Osteoblast (primary cell): ENCODE measurements around the gene ATPAF2. TPM values are rescaled to one million over a fixed set of nuclear protein-coding genes. Genes with fewer than 3 reads are reported as not detected.
A peak's percentile ranks its signal among the peaks of the same experiment; 100 is the strongest.

Experiments
- DNase-seq: peaks from one replicate; pipeline ENCODE4 v3.0.0; 2011; ENCODE audit warnings: low spot score, mixed read lengths; ENCODE audit not compliant: insufficient read length; ENCODE audit errors: missing footprints
- H2AFZ ChIP-seq: 2 replicates; pipeline ENCODE4 v1.6.0; 2011; ENCODE audit warnings: mild to moderate bottlenecking, low read length
- H3K27ac ChIP-seq: 2 replicates; pipeline ENCODE4 v1.5.1; 2011; ENCODE audit warnings: mild to moderate bottlenecking, low read depth, low read length, moderate library complexity
- H3K27me3 ChIP-seq: 2 replicates; pipeline ENCODE4 v1.6.0; 2012; ENCODE audit warnings: mild to moderate bottlenecking, control low read depth, inconsistent platforms, low read length, moderate library complexity; ENCODE audit not compliant: insufficient read depth
- H3K36me3 ChIP-seq: 2 replicates; pipeline ENCODE4 v1.5.1; 2011; ENCODE audit warnings: mild to moderate bottlenecking, low read length, control low read depth, moderate library complexity; ENCODE audit not compliant: insufficient read depth
- H3K4me1 ChIP-seq: 2 replicates; pipeline ENCODE4 v1.5.1; 2011; ENCODE audit warnings: mild to moderate bottlenecking, low read length, control low read depth, moderate library complexity; ENCODE audit not compliant: insufficient read depth
- H3K4me2 ChIP-seq: 2 replicates; pipeline ENCODE4 v1.6.0; 2011; ENCODE audit warnings: mild to moderate bottlenecking, low read length; ENCODE audit not compliant: insufficient read depth
- H3K4me3 ChIP-seq: fragments of 200-600 bp; sonication (generic); 3 replicates; pipeline ENCODE4 v1.5.1; 2012; ENCODE audit warnings: mild to moderate bottlenecking, low read length, inconsistent platforms; ENCODE audit not compliant: insufficient read depth
- H3K79me2 ChIP-seq: 2 replicates; pipeline ENCODE4 v1.6.0; 2012; ENCODE audit warnings: mild to moderate bottlenecking, low read length, control low read depth, inconsistent platforms; ENCODE audit not compliant: insufficient read depth
- H3K9me3 ChIP-seq: 2 replicates; pipeline ENCODE4 v1.5.1; 2011; ENCODE audit warnings: low read depth, low read length, control low read depth
- H4K20me1 ChIP-seq: 2 replicates; pipeline ENCODE4 v1.6.0; 2012; ENCODE audit warnings: mild to moderate bottlenecking, low read length, control low read depth; ENCODE audit not compliant: insufficient read depth
- CTCF ChIP-seq: IDR thresholded peaks from 2 replicates; pipeline ENCODE4 v1.5.1; 2011; ENCODE audit warnings: mild to moderate bottlenecking, low read depth, low read length, moderate library complexity; ENCODE audit errors: extremely low read depth
- total RNA-seq: library from RNA; depleted of rRNA; stranded (reverse); fragments of >200 nt; gene quantifications from 2 replicates; pipeline ENCODE4 v1.2.3, GENCODE V29; 2012

ATPAF2 gene
- total RNA-seq, 1 donor: 20.3 TPM

- H3K4me3 ChIP-seq: peak within 1 kb of the TSS; percentile 86
- DNase-seq: peak; percentile 99
- peaks cover 31% of the 10 kb centered on the region for H4K20me1 ChIP-seq
- TF ChIP-seq CTCF: no peak
- peaks cover 17% of the 10 kb centered on the region for H3K4me1 ChIP-seq
- peak within 1 kb of the TSS; percentile 91 for H2AFZ ChIP-seq
- peaks cover 48% of the 10 kb centered on the region for H3K79me2 ChIP-seq
- no peaks in the 10 kb centered on the region for H3K27me3 ChIP-seq
- no peaks in the 10 kb centered on the region for H3K36me3 ChIP-seq
- no peaks in the 10 kb centered on the region for H3K9me3 ChIP-seq
- H3K27ac ChIP-seq: peak within 1 kb of the TSS; percentile 78
- H3K4me2 ChIP-seq: peak within 1 kb of the TSS; percentile 90
These were observed 66.6 kb downstream of the ATPAF2 start, which contains the start of the genes DRC3 and TOM1L2 for GRCh38 chr17:17972126-17972951. Gene DRC3, plus strand, starts transcription at chr17:17972862. Its CDS starts 4,737 bp downstream, at chr17:17977599. Gene TOM1L2, minus strand, starts transcription at chr17:17972400. Its CDS starts 87 bp downstream, at chr17:17972313.

- H3K9me3 ChIP-seq: no peaks in the 10 kb centered on the region
- H3K4me1 ChIP-seq: peaks cover 17% of the 10 kb centered on the region
- peaks cover 55% of the 10 kb centered on the region for H3K79me2 ChIP-seq
- H3K27ac ChIP-seq: peak overlapping the region; percentile 72
- no peak for DNase-seq
- H3K36me3 ChIP-seq: no peaks in the 10 kb centered on the region
- peaks cover 35% of the 10 kb centered on the region for H4K20me1 ChIP-seq
- H3K4me2 ChIP-seq: peak overlapping the region; percentile 87
- peak overlapping the region; percentile 63 for H2AFZ ChIP-seq
- no peaks in the 10 kb centered on the region for H3K27me3 ChIP-seq
- peak overlapping the region; percentile 86 for H3K4me3 ChIP-seq
- no peak for TF ChIP-seq CTCF
These were observed 67.4 kb downstream of the ATPAF2 start for GRCh38 chr17:17971431-17972125.

- Histone ChIP-seq H3K27ac (peak overlapping the region; percentile 72), H3K79me2 (peaks cover 62% of the 10 kb centered on the region), H3K27me3 (no peaks in the 10 kb centered on the region), H3K36me3 (no peaks in the 10 kb centered on the region), H3K9me3 (no peaks in the 10 kb centered on the region), H3K4me1 (peaks cover 17% of the 10 kb centered on the region), H3K4me2 (peak overlapping the region; percentile 87), H4K20me1 (peaks cover 42% of the 10 kb centered on the region), H3K4me3 (peak overlapping the region; percentile 86), H2AFZ (no peak overlapping the region)
- DNase-seq: no peak
- TF ChIP-seq CTCF: no peak
These were observed 68.1 kb downstream of the ATPAF2 start for GRCh38 chr17:17970699-17971430.

Other genes with a start within 250 kb of the ATPAF2 start
- gene SREBF1, start 202.2 kb downstream of the ATPAF2 start, total RNA-seq: 115 and 133 TPM in 2 replicates
- gene TOM1L2, start 66.8 kb downstream of the ATPAF2 start, total RNA-seq: 32.1 and 38.7 TPM in 2 replicates
- gene DRC3, start 66.3 kb downstream of the ATPAF2 start, total RNA-seq: 1.8 and 2.9 TPM in 2 replicates
- 13.0 and 13.3 TPM in 2 replicates for gene GID4, start 240 bp upstream of the ATPAF2 start, total RNA-seq
- 33.0 and 40.2 TPM in 2 replicates for gene DRG2, start 48.8 kb upstream of the ATPAF2 start, total RNA-seq
- gene MYO15A, start 69.6 kb upstream of the ATPAF2 start, total RNA-seq: 1.1 and 1.2 TPM in 2 replicates
- 103 and 125 TPM in 2 replicates for gene ALKBH5, start 144.7 kb upstream of the ATPAF2 start, total RNA-seq
- 41.0 and 50.3 TPM in 2 replicates for gene LLGL1, start 186.5 kb upstream of the ATPAF2 start, total RNA-seq
- 208 and 212 TPM in 2 replicates for gene FLII, start 219.6 kb upstream of the ATPAF2 start, total RNA-seq
- 14.5 and 16.5 TPM in 2 replicates for gene MIEF2, start 221.5 kb upstream of the ATPAF2 start, total RNA-seq